Measurements from ENCODE around the gene FSTL1. TPM values are rescaled to one million over a fixed set of nuclear protein-coding genes. Genes with fewer than 3 reads are reported as not detected.

FSTL1 gene
- total RNA-seq, 1 donor from 2014 or later, result 142 TPM

- Histone ChIP-seq H3K36me3 (ENCODE audit: control insufficient read depth, insufficient read depth, low read length) (no peaks in the 10 kb centered on the region), H3K27me3 (ENCODE audit: control insufficient read depth, insufficient read depth, low read length) (no peaks in the 10 kb centered on the region), H3K4me3 (ENCODE audit: low read depth, low read length) (no peak overlapping the region)
- DNase-seq (ENCODE audit: low read depth), result no peak
- TF ChIP-seq CTCF (IDR thresholded peaks at IDR 0.05; ENCODE audit: insufficient read depth, low read length, poor library complexity, severe bottlenecking), result no peak
These were observed 95.3 kb downstream of the FSTL1 start for GRCh38 chr3:120355486-120355885.

- no peak overlapping the region for H3K4me3 ChIP-seq (ENCODE audit: low read depth, low read length)
- TF ChIP-seq CTCF (IDR thresholded peaks at IDR 0.05; ENCODE audit: insufficient read depth, low read length, poor library complexity, severe bottlenecking), result no peak
- DNase-seq (ENCODE audit: low read depth), result no peak
- no peaks in the 10 kb centered on the region for H3K36me3 ChIP-seq (ENCODE audit: control insufficient read depth, insufficient read depth, low read length)
- no peaks in the 10 kb centered on the region for H3K27me3 ChIP-seq (ENCODE audit: control insufficient read depth, insufficient read depth, low read length)
These were observed 97.3 kb downstream of the FSTL1 start for GRCh38 chr3:120353463-120353862.

DNA sequence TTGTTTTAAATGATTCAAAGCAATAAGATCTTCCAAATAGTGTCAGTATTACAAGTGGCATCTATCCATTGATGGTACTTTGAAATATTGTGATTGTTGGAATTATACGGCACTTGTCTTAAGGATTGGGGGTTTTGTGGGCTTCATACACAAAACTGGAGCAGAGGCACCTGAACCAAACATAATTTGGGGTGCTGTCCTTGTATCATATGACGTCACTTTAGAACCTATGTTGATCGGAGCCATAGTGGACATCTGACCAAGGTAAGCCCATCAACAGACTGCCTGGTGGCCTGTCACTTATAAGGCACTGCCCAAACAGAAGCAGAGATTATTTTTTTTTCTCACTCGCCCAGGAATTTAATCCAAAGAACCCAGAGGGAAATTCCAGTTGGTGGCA is 98.8 kb downstream of the FSTL1 start:
- no peak for DNase-seq (ENCODE audit: low read depth)
- no peak for TF ChIP-seq CTCF (IDR thresholded peaks at IDR 0.05; ENCODE audit: insufficient read depth, low read length, poor library complexity, severe bottlenecking)
- Histone ChIP-seq H3K4me3 (ENCODE audit: low read depth, low read length) (no peak overlapping the region), H3K36me3 (ENCODE audit: control insufficient read depth, insufficient read depth, low read length) (no peaks in the 10 kb centered on the region), H3K27me3 (ENCODE audit: control insufficient read depth, insufficient read depth, low read length) (no peaks in the 10 kb centered on the region)

DNA sequence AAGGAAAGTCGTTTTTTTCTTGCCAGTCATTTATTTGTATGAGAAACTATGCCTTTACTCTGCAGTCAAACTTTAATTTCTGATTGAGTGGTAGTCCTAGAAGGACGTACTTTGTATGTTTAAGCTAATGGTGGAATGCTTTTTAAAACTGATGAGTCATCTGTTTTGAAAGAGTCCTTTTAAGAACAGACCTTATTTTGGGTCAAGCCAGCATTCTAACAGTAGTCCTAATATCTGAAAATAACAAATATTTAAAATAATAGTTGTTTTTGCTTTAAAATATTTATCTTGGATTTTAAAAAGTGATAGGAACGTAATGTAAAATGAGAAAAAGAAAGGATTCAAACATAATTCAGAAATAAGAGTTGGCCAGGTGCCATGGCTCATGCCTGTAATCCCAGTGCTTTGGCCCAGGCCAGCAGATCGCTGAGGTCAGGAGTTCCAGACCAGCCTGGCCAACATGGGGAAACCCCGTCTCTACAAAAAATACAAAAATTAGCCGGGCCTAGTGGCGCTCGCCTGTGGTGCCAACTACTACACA is 100.3 kb downstream of the FSTL1 start:
- TF ChIP-seq CTCF (IDR thresholded peaks at IDR 0.05; ENCODE audit: insufficient read depth, low read length, poor library complexity, severe bottlenecking), result no peak
- no peak for DNase-seq (ENCODE audit: low read depth)
- H3K27me3 ChIP-seq (ENCODE audit: control insufficient read depth, insufficient read depth, low read length), result no peaks in the 10 kb centered on the region
- no peak overlapping the region for H3K4me3 ChIP-seq (ENCODE audit: low read depth, low read length)
- H3K36me3 ChIP-seq (ENCODE audit: control insufficient read depth, insufficient read depth, low read length), result no peaks in the 10 kb centered on the region

DNA sequence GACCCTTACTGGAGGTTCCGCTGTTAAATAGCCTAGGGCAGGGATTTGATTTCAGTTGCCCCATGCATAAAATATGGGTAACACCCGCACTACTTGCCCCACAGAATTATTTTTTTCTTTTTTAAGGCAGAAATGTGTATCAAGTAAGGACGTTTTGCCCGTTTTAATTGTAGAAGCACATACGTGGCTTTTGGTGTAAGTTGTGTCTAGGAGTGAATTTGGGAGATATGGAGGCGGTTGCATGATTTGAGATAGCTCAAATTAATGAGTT is 101.0 kb downstream of the FSTL1 start:
- no peak for TF ChIP-seq CTCF (IDR thresholded peaks at IDR 0.05; ENCODE audit: insufficient read depth, low read length, poor library complexity, severe bottlenecking)
- peak overlapping the region; percentile 84 for H3K4me3 ChIP-seq (ENCODE audit: low read depth, low read length)
- H3K36me3 ChIP-seq (ENCODE audit: control insufficient read depth, insufficient read depth, low read length), result no peaks in the 10 kb centered on the region
- no peaks in the 10 kb centered on the region for H3K27me3 ChIP-seq (ENCODE audit: control insufficient read depth, insufficient read depth, low read length)
- DNase-seq (ENCODE audit: low read depth), result no peak

DNA sequence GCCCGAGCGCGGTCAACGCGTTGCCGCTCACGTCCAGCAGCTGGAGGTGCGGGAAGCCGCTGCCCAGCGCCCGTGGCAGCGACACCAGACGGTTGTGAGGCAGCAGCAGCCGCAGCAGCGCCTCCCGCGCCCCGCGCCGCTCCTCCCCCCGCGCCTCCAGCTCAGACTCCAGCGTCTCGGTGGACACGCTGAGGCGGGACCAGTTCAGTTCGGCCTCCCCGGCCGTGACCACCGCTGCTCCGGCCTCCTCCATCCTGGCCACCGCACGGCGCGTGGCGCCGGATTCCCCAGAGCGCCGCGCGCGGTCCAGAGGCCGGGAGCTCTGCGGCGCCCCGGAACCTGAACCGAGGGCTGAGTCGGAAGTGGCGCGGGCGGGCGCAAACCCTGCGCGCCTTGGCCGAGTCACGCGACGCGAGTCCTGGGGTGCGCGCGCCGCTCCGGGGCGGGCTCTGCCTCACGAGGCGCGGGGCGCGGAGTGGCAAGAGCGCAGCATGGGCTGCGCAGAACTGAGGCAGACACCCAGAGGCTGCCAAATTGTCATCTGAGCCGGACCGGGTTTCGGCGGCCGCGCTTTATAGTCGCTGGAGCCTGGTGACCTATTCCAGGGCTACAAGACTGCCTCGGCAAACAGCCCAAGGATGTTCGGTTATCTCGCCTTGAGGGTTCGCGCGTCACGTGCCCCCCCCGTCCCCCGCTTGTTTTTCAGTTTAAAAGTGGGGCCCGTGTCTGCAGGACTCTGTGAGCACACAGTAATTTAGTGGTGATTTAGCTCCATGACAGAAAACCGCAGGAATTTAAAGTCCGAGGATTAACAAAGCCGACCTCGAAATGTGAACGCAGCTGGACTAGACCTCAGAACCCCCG is 101.6 kb downstream of the FSTL1 start, which contains the start of gene LRRC58:
TSS of gene LRRC58 (minus strand) at position 364 of the 864 bp plus-strand sequence. CDS start at position 253, 111 bp downstream.
- no peaks in the 10 kb centered on the region for H3K27me3 ChIP-seq (ENCODE audit: control insufficient read depth, insufficient read depth, low read length)

More for the DNA sequence above, 101.6 kb downstream of the FSTL1 start, which contains the start of gene LRRC58:
- peak; percentile 50 for DNase-seq (ENCODE audit: low read depth)
- no peak for TF ChIP-seq CTCF (IDR thresholded peaks at IDR 0.05; ENCODE audit: insufficient read depth, low read length, poor library complexity, severe bottlenecking)
- H3K36me3 ChIP-seq (ENCODE audit: control insufficient read depth, insufficient read depth, low read length), result no peaks in the 10 kb centered on the region
- H3K4me3 ChIP-seq (ENCODE audit: low read depth, low read length), result peak within 1 kb of the TSS; percentile 84

All from kidney epithelial cell (primary cell).